Osteoblast (primary cell): ENCODE measurements around the gene EYA4. TPM values are rescaled to one million over a fixed set of nuclear protein-coding genes. Genes with fewer than 3 reads are reported as not detected.

Experiments used
- DNase-seq: peaks from one replicate; pipeline ENCODE4 v3.0.0; 2011; ENCODE audit warnings: low spot score, mixed read lengths; ENCODE audit not compliant: insufficient read length; ENCODE audit errors: missing footprints
- H2AFZ ChIP-seq: 2 replicates; pipeline ENCODE4 v1.6.0; 2011; ENCODE audit warnings: mild to moderate bottlenecking, low read length
- H3K27ac ChIP-seq: 2 replicates; pipeline ENCODE4 v1.5.1; 2011; ENCODE audit warnings: mild to moderate bottlenecking, low read depth, low read length, moderate library complexity
- H3K27me3 ChIP-seq: 2 replicates; pipeline ENCODE4 v1.6.0; 2012; ENCODE audit warnings: mild to moderate bottlenecking, control low read depth, inconsistent platforms, low read length, moderate library complexity; ENCODE audit not compliant: insufficient read depth
- H3K36me3 ChIP-seq: 2 replicates; pipeline ENCODE4 v1.5.1; 2011; ENCODE audit warnings: mild to moderate bottlenecking, low read length, control low read depth, moderate library complexity; ENCODE audit not compliant: insufficient read depth
- H3K4me1 ChIP-seq: 2 replicates; pipeline ENCODE4 v1.5.1; 2011; ENCODE audit warnings: mild to moderate bottlenecking, low read length, control low read depth, moderate library complexity; ENCODE audit not compliant: insufficient read depth
- H3K4me2 ChIP-seq: 2 replicates; pipeline ENCODE4 v1.6.0; 2011; ENCODE audit warnings: mild to moderate bottlenecking, low read length; ENCODE audit not compliant: insufficient read depth
- H3K4me3 ChIP-seq: fragments of 200-600 bp; sonication (generic); 3 replicates; pipeline ENCODE4 v1.5.1; 2012; ENCODE audit warnings: mild to moderate bottlenecking, low read length, inconsistent platforms; ENCODE audit not compliant: insufficient read depth
- H3K79me2 ChIP-seq: 2 replicates; pipeline ENCODE4 v1.6.0; 2012; ENCODE audit warnings: mild to moderate bottlenecking, low read length, control low read depth, inconsistent platforms; ENCODE audit not compliant: insufficient read depth
- H3K9me3 ChIP-seq: 2 replicates; pipeline ENCODE4 v1.5.1; 2011; ENCODE audit warnings: low read depth, low read length, control low read depth
- H4K20me1 ChIP-seq: 2 replicates; pipeline ENCODE4 v1.6.0; 2012; ENCODE audit warnings: mild to moderate bottlenecking, low read length, control low read depth; ENCODE audit not compliant: insufficient read depth
- CTCF ChIP-seq: IDR thresholded peaks from 2 replicates; pipeline ENCODE4 v1.5.1; 2011; ENCODE audit warnings: mild to moderate bottlenecking, low read depth, low read length, moderate library complexity; ENCODE audit errors: extremely low read depth
- total RNA-seq: library from RNA; depleted of rRNA; stranded (reverse); fragments of >200 nt; gene quantifications from 2 replicates; pipeline ENCODE4 v1.2.3, GENCODE V29; 2012

Gene EYA4
- total RNA-seq, 1 donor = 35.5 TPM

DNA sequence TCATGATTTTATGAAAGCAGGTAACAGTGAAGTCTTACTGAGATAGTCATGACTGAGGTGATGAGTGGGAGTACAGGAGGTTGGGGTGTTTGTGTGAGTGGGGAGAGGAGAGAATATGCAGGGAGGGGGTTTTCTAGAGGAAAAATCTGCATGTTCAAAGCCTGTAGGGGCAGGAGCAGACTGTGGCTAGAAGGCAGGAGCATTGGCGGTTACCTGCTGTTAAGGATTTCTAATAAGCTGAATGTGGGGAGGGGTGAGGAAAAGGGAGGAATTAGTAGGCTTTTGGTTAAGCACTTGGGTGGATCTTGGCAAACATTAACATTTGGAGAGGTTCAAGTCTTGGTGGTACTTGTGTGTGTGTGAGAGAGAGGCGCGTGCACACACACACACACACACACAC, 70.8 kb downstream of the EYA4 start:
- no peak overlapping the region for H3K27ac ChIP-seq
- H2AFZ ChIP-seq = no peak overlapping the region
- no peak for TF ChIP-seq CTCF
- H3K4me3 ChIP-seq = no peak overlapping the region
- no peaks in the 10 kb centered on the region for H3K9me3 ChIP-seq
- no peaks in the 10 kb centered on the region for H4K20me1 ChIP-seq
- H3K36me3 ChIP-seq = no peaks in the 10 kb centered on the region
- no peaks in the 10 kb centered on the region for H3K4me1 ChIP-seq
- H3K27me3 ChIP-seq = no peaks in the 10 kb centered on the region
- no peak overlapping the region for H3K4me2 ChIP-seq
- no peaks in the 10 kb centered on the region for H3K79me2 ChIP-seq
- no peak for DNase-seq

DNA sequence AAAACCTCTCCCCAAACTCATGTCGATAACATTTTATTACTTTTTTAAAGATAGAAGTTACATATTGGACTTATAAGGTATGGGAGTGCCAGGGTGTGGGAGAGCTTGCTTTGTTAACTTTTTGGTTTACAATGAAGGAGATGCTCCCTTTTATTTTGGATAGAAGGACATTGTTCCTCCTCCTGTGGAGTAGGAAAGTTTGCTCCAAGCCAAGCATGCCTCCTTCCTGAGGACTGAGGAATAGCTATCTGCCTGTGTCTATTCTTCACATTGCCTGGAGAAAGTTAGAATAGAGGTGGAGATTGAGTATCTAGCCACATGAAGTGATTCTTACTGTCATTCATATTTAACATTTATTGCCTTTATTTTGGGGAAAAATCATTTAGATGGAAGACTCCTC, 71.9 kb downstream of the EYA4 start:
- no peaks in the 10 kb centered on the region for H4K20me1 ChIP-seq
- H3K27ac ChIP-seq = no peak overlapping the region
- H3K36me3 ChIP-seq = no peaks in the 10 kb centered on the region
- no peak overlapping the region for H3K4me3 ChIP-seq
- no peaks in the 10 kb centered on the region for H3K79me2 ChIP-seq
- H3K9me3 ChIP-seq = no peaks in the 10 kb centered on the region
- H3K4me1 ChIP-seq = no peaks in the 10 kb centered on the region
- no peak for TF ChIP-seq CTCF
- DNase-seq = no peak
- no peak overlapping the region for H2AFZ ChIP-seq
- no peak overlapping the region for H3K4me2 ChIP-seq
- no peaks in the 10 kb centered on the region for H3K27me3 ChIP-seq

DNA sequence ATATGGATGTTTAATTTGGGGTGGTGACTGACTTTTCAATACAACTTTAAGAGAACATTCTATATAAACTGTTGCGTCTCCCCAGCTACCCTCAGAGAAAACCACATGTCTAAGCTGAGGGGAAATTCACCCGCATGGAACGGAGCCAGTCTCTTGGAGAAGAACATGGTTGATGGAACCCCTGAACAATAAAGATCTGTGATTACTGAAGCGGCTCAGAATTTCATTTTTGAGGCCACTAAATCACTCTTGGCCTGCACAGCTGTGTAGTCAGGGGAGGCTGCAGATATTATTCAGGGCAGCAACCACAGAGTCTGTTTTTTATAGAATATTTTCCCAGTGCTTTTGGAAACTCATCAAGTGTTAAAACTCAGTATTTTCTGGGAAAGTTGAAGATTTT, 73.8 kb downstream of the EYA4 start:
- Histone ChIP-seq H3K27me3 (no peaks in the 10 kb centered on the region), H4K20me1 (no peaks in the 10 kb centered on the region), H3K4me2 (no peak overlapping the region), H3K9me3 (no peaks in the 10 kb centered on the region), H3K4me3 (no peak overlapping the region), H3K27ac (no peak overlapping the region), H3K36me3 (no peaks in the 10 kb centered on the region), H3K79me2 (no peaks in the 10 kb centered on the region), H3K4me1 (no peaks in the 10 kb centered on the region), H2AFZ (peak overlapping the region; percentile 20)
- TF ChIP-seq CTCF = no peak
- no peak for DNase-seq

- TF ChIP-seq CTCF = no peak
- H3K4me3 ChIP-seq = no peak overlapping the region
- H3K27ac ChIP-seq = no peak overlapping the region
- H3K4me1 ChIP-seq = no peaks in the 10 kb centered on the region
- no peaks in the 10 kb centered on the region for H3K79me2 ChIP-seq
- H3K36me3 ChIP-seq = no peaks in the 10 kb centered on the region
- H2AFZ ChIP-seq = no peak overlapping the region
- no peaks in the 10 kb centered on the region for H3K27me3 ChIP-seq
- no peaks in the 10 kb centered on the region for H3K9me3 ChIP-seq
- H3K4me2 ChIP-seq = peak overlapping the region; percentile 16
- DNase-seq = no peak
- no peaks in the 10 kb centered on the region for H4K20me1 ChIP-seq
Measured at GRCh38 chr6:133315811-133316210, 74.7 kb downstream of the EYA4 start.
